Left colon (tissue), 2 donors: ENCODE results near the gene CREB3L1. TPM values are rescaled to one million over a fixed set of nuclear protein-coding genes. Genes with fewer than 3 reads are reported as not detected.
A peak's percentile ranks its signal among the peaks of the same experiment; 100 is the strongest.

Experiments
- ATAC-seq: fragments of 200-7000 bp; cut with Tn5 transposase; one replicate; pipeline ENCODE4 v1.9.1; 2020; ENCODE audit warnings: mild to moderate bottlenecking, moderate library complexity
- DNase-seq, 2 donors: peaks; one replicate each; pipeline ENCODE4 v3.0.0-alpha.2; 2020
- intact Hi-C, 2 donors: fragments of 100-400 bp; cut with DNase I in 1 of 2; cut with micrococcal nuclease in 1 of 2; formaldehyde crosslinking; loops; one replicate each; pipeline versions ENCODE4 v1.11.2 to v1.14.0; 2022; cut with DNase I, micrococcal nuclease
- total RNA-seq, 2 donors: library from RNA; stranded (reverse); fragmentation: NEBNext Ultra II Directional; extraction: Animal tissue kit (Norgen Biotek cat#: 25700); gene quantifications; one replicate each; pipeline ENCODE4 v1.2.1, GENCODE V29; 2021
- donor health status: DM: no; HTN: no; CAD: no.
- donor health status: DM: yes; HTN: yes; CAD: no.

The CREB3L1 gene
- total RNA-seq, 2 donors from 2014 or later = 118 to 200 TPM

- ATAC-seq (peak; percentile 49), DNase-seq (peak in 1 of 2 donors; percentile 60)
- intact Hi-C loops = no loop called here
Measured at GRCh38 chr11:46348566-46349401, 71.3 kb downstream of the CREB3L1 start.

- no peak for ATAC-seq
- DNase-seq = no peak
- intact Hi-C loops = no loop called here
Measured at GRCh38 chr11:46350695-46351094, 73.2 kb downstream of the CREB3L1 start.

GRCh38 chr11:46351148-46351547 is 73.7 kb downstream of the CREB3L1 start:
- no peak for ATAC-seq
- intact Hi-C loops = no loop called here
- no peak for DNase-seq

GRCh38 chr11:46351606-46352005 is 74.1 kb downstream of the CREB3L1 start:
- no peak for DNase-seq
- intact Hi-C loops = no loop called here
- no peak for ATAC-seq

- intact Hi-C loops = no loop called here
- no peak for ATAC-seq
- no peak for DNase-seq
Measured at GRCh38 chr11:46352063-46352841, 74.8 kb downstream of the CREB3L1 start.

- DNase-seq (no peak), ATAC-seq (no peak)
- intact Hi-C loops = no loop called here
Measured at GRCh38 chr11:46353698-46354097, 76.2 kb downstream of the CREB3L1 start.

GRCh38 chr11:46356924-46357482 is 79.5 kb downstream of the CREB3L1 start:
- DNase-seq = no peak
- intact Hi-C loops = no loop called here
- no peak for ATAC-seq

- intact Hi-C loops = no loop called here
- DNase-seq (peak in 1 of 2 donors; percentile 31), ATAC-seq (peak; percentile 84)
Measured at GRCh38 chr11:46357483-46357936, 80.0 kb downstream of the CREB3L1 start.

GRCh38 chr11:46359953-46360352 is 82.5 kb downstream of the CREB3L1 start:
- ATAC-seq = no peak
- intact Hi-C loops = no loop called here
- no peak for DNase-seq

- ATAC-seq (no peak), DNase-seq (no peak)
- intact Hi-C loops = no loop called here
Measured at GRCh38 chr11:46360878-46361277, 83.4 kb downstream of the CREB3L1 start.

- ATAC-seq (peak; percentile 11), DNase-seq (peak in 1 of 2 donors; percentile 52)
- intact Hi-C loops = no loop called here
Measured at GRCh38 chr11:46361283-46362155, 84.1 kb downstream of the CREB3L1 start.

- ATAC-seq (no peak), DNase-seq (no peak)
- intact Hi-C loops = no loop called here
Measured at GRCh38 chr11:46362156-46363030, 84.9 kb downstream of the CREB3L1 start.

GRCh38 chr11:46363031-46363407 is 85.6 kb downstream of the CREB3L1 start:
- ATAC-seq (peak; percentile 29), DNase-seq (peak in 1 of 2 donors; percentile 32)
- intact Hi-C loops = no loop called here

- no peak for ATAC-seq
Measured at GRCh38 chr11:46363455-46364005, 86.1 kb downstream of the CREB3L1 start.

GRCh38 chr11:46364056-46364455 is 86.6 kb downstream of the CREB3L1 start:
- no peak for DNase-seq
- intact Hi-C loops = no loop called here
- ATAC-seq = no peak

More at GRCh38 chr11:46363455-46364005, 86.1 kb downstream of the CREB3L1 start:
- DNase-seq = no peak
- intact Hi-C loops = no loop called here

- ATAC-seq (no peak), DNase-seq (no peak)
- intact Hi-C loops = no loop called here
Measured at GRCh38 chr11:46364791-46365190, 87.3 kb downstream of the CREB3L1 start.

GRCh38 chr11:46366260-46366659 is 88.8 kb downstream of the CREB3L1 start:
- DNase-seq (no peak), ATAC-seq (no peak)
- intact Hi-C loops = no loop called here
